ENCODE data around the gene IGFBP1.

IGFBP1 gene

GRCh38 chr7:45881280-45881758, 7.0 kb upstream of the IGFBP1 start:
- DNase-seq (ENCODE audit: low read depth): no peak

GRCh38 chr7:45881759-45882464, 6.4 kb upstream of the IGFBP1 start:
- DNase-seq (ENCODE audit: low read depth): peak; percentile 76

- no peak for DNase-seq (ENCODE audit: low read depth)
Observed at GRCh38 chr7:45882465-45882810, 5.8 kb upstream of the IGFBP1 start.

GRCh38 chr7:45884136-45884535, 4.2 kb upstream of the IGFBP1 start:
- no peak for DNase-seq (ENCODE audit: low read depth)

- no peak for DNase-seq (ENCODE audit: low read depth)
Observed at GRCh38 chr7:45885264-45885882, 2.9 kb upstream of the IGFBP1 start.

GRCh38 chr7:45886931-45887667, 1.2 kb upstream of the IGFBP1 start:
- DNase-seq (ENCODE audit: low read depth): no peak

GRCh38 chr7:45888993-45889366, 692 bp downstream of the IGFBP1 start:
- no peak for DNase-seq (ENCODE audit: low read depth)

GRCh38 chr7:45889367-45890067, 1.2 kb downstream of the IGFBP1 start:
- no peak for DNase-seq (ENCODE audit: low read depth)

- no peak for DNase-seq (ENCODE audit: low read depth)
Observed at GRCh38 chr7:45890125-45890901, 2.0 kb downstream of the IGFBP1 start.

- DNase-seq (ENCODE audit: low read depth): no peak
Observed at GRCh38 chr7:45890902-45891461, 2.7 kb downstream of the IGFBP1 start.

GRCh38 chr7:45891462-45892402, 3.4 kb downstream of the IGFBP1 start:
- no peak for DNase-seq (ENCODE audit: low read depth)

- no peak for DNase-seq (ENCODE audit: low read depth)
Observed at GRCh38 chr7:45892407-45893035, 4.2 kb downstream of the IGFBP1 start.

GRCh38 chr7:45893374-45893995, 5.2 kb downstream of the IGFBP1 start:
- no peak for DNase-seq (ENCODE audit: low read depth)

GRCh38 chr7:45893996-45894664, 5.8 kb downstream of the IGFBP1 start:
- no peak for DNase-seq (ENCODE audit: low read depth)

- DNase-seq (ENCODE audit: low read depth): no peak
Observed at GRCh38 chr7:45894665-45895062, 6.4 kb downstream of the IGFBP1 start.

GRCh38 chr7:45897042-45897690, 8.9 kb downstream of the IGFBP1 start:
- no peak for DNase-seq (ENCODE audit: low read depth)

GRCh38 chr7:45898222-45898621, 9.9 kb downstream of the IGFBP1 start:
- DNase-seq (ENCODE audit: low read depth): no peak

- no peak for DNase-seq (ENCODE audit: low read depth)
Observed at GRCh38 chr7:45901566-45901965, 13.3 kb downstream of the IGFBP1 start.

Measured in GM04504 (cell line).